ENCODE results near the gene DCST1. TPM values are rescaled to one million over a fixed set of nuclear protein-coding genes. Genes with fewer than 3 reads are reported as not detected.

Gene DCST1
- total RNA-seq, 1 donor from 2014 or later = not detected

DNA sequence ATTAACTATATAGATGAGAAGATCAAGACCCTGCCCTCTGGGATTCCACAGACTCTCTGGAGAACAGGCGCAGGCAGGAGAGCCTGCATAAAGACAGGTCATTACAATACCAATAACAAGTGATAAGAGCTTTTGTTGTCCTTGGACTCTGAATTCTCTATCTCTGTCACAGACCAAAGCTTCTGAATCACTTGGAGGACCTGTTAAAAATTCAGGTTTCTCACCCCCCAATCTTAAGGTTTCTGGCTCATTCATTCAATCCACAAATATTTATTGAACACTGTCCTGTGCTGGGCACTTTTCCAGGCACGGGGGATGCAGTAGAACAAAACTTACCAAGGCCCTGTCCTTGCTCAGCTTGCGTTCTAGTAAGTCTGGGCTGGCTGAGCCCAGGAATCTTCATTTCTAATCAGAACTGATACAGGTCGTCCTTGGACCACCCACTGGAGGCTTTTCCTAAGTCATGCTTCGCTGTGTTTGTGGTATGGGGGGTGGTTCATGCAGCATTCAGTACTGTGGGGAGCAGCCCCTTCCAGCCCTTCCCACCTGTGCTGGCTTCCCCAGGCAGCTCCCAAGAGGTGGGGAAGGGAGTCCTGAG is 31.3 kb downstream of the DCST1 start:
- Mint-ChIP-seq H3K4me3 (peak overlapping the region; percentile 80), H3K9me3 (no peaks in the 10 kb centered on the region), H3K4me1 (peaks cover 23% of the 10 kb centered on the region), H3K27ac (no peak overlapping the region), H3K27me3 (no peaks in the 10 kb centered on the region), H3K36me3 (ENCODE audit: low read depth) (peaks cover 10% of the 10 kb centered on the region)
- no peak for DNase-seq
- intact Hi-C loops (cut with micrococcal nuclease) = loop anchor here (5.0 kb wide), 2 partner anchors 63 to 93 kb away; partner anchors contain the start of genes CKS1B, SHC1 and ZBTB7B

DNA sequence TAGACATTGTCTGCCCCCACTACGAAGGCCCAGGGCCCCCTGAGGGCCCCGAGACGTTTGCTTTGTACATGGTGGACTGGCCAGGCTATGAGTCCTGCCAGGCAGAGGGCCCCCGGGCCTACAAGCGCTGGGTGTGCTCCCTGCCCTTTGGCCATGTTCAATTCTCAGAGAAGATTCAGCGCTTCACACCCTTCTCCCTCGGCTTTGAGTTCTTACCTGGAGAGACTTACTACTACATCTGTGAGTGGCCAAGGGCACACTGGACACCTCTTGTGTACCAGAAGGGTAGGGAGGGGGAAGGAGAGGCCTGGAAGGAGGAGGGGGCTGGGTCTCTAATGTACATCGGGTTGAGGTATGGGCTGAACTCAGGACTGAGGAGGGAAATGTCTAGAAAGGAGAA is 33.2 kb downstream of the DCST1 start:
- Mint-ChIP-seq H3K36me3 (ENCODE audit: low read depth) (peaks cover 6% of the 10 kb centered on the region), H3K9me3 (no peaks in the 10 kb centered on the region), H3K27me3 (peaks cover 2% of the 10 kb centered on the region), H3K27ac (no peak overlapping the region), H3K4me1 (peaks cover 24% of the 10 kb centered on the region), H3K4me3 (no peak overlapping the region)
- DNase-seq = no peak
- intact Hi-C loops (cut with micrococcal nuclease) = no loop called here

DNA sequence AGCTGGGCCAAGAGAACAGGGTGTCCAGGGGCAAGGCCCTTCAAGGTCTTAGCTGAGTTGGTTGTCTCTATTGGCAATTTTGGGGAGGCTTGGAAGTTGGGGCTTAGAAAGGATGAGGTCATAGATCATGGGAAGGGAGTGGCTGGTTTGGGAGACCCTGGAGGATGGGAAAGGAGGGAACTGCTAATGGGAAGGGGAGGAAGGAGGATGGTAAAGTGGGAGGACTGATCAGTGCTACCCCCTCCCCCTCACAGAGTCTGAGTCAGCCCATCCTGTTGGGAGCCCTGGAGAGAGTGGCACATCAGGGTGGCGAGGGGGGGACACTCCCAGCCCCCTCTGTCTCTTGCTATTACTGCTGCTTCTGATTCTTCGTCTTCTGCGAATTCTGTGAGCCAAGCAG is 35.0 kb downstream of the DCST1 start:
- Mint-ChIP-seq H3K36me3 (ENCODE audit: low read depth) (peaks cover 6% of the 10 kb centered on the region), H3K4me3 (no peak overlapping the region), H3K27me3 (peaks cover 2% of the 10 kb centered on the region), H3K4me1 (peaks cover 21% of the 10 kb centered on the region), H3K9me3 (no peaks in the 10 kb centered on the region), H3K27ac (no peak overlapping the region)
- intact Hi-C loops (cut with micrococcal nuclease) = no loop called here
- DNase-seq = no peak

DNA sequence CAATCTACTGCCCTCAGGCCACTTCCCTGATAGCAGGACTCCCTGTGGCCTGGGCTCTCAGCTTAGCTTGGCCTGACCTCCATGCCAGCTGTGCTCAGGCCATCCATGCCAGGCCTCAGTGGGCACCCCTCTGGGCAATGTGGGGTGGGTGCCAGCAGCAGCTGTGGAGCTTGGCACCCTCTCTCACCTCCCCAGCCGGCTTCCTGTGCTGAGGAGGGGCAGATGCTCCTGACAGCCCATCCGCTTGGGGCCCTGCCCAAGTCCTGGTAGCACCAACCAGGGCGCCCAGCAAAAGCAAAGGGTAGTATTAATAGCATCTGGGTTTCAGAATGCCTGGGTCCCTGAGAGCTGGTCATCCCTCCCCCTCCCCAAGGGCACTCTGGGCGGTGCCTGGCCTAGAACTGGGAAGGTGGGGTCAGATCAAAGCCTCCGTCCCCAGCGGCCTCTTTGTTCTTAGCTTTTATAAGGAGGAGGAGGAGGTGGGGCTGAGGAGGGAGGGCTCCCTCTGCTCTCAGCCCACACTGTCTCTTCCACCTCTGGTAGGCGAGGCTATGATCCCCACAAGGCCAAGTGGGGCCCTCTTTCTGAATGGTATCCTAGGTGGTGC is 36.0 kb downstream of the DCST1 start:
- H3K4me3 Mint-ChIP-seq = no peak overlapping the region
- H3K27me3 Mint-ChIP-seq = peaks cover 2% of the 10 kb centered on the region
- DNase-seq = no peak
- intact Hi-C loops (cut with micrococcal nuclease) = no loop called here
- no peak overlapping the region for H3K27ac Mint-ChIP-seq
- H3K36me3 Mint-ChIP-seq (ENCODE audit: low read depth) = peaks cover 6% of the 10 kb centered on the region
- H3K9me3 Mint-ChIP-seq = no peaks in the 10 kb centered on the region
- peaks cover 24% of the 10 kb centered on the region for H3K4me1 Mint-ChIP-seq

DNA sequence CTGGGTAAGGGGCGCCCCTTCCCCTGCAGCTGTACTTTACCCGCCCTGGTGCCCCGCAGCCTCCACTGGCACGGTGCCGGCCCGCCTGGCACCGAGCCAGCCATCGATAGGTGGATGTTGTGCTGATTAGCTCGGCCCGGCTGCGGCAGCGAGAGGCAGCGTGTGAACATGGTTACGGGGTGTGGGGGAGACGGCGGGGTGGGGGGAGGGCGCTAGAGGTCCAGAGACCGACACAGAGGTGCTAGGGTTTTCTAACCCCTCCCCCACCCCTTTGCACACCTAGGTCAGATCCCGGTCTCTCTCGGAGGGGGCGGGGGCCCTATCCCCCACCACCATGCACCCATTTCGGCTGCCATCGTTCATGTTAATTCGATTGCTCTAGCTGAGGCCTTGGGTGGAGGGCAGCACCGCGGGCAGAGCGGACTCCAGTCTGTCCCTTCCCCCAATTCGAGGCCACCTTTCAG is 36.6 kb downstream of the DCST1 start:
- Mint-ChIP-seq H3K27ac (no peak overlapping the region), H3K36me3 (ENCODE audit: low read depth) (peaks cover 6% of the 10 kb centered on the region), H3K4me1 (peaks cover 24% of the 10 kb centered on the region), H3K9me3 (no peaks in the 10 kb centered on the region), H3K4me3 (peak overlapping the region; percentile 15), H3K27me3 (peaks cover 2% of the 10 kb centered on the region)
- DNase-seq = no peak
- intact Hi-C loops (cut with micrococcal nuclease) = no loop called here

DNA sequence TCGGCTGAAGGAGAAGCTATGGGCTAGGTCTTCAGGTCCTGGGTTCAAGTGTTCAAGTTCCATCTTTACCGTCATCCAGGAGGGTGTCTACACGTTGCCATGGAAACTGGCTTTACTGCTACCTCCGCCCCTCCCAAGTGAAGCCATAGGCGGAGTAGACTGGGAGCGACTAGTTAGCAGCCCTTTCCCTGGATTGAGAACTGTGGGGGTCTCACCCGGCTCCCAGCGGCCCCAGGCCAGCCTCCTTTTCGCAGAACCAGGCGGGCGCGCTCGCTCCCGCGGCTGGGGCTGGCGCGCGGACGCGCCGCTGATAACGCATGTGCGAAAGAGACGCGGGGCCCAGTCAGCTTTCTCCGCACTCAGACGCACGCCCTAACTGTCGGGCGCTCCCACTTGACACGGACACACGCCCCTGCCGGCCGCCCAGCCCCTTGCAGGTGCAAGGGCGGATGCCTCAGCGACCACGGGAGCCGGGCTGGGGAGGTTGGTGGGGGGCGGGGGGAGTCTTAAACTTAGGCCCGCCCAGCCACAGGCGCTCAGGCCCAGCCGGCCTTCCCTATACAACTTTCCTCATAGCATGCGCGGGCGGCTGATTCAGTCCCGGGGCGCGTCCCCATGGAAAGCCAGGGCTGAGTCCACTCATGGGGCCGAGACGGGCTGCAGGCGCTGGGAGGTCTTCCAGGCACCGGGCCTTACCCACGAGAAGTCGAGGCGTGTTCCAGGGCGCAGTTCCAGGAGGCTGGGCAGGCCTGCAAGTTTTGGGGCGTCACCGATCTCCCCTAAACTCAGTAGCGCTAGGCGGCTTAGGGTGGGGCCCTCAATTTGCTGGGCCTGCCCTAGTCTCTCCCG is 37.3 kb downstream of the DCST1 start:
- Mint-ChIP-seq H3K36me3 (ENCODE audit: low read depth) (peaks cover 6% of the 10 kb centered on the region), H3K27ac (no peak overlapping the region), H3K4me3 (peak overlapping the region; percentile 15), H3K9me3 (no peaks in the 10 kb centered on the region), H3K27me3 (peaks cover 2% of the 10 kb centered on the region), H3K4me1 (peaks cover 28% of the 10 kb centered on the region)
- intact Hi-C loops (cut with micrococcal nuclease) = no loop called here
- DNase-seq = peak; percentile 91

DNA sequence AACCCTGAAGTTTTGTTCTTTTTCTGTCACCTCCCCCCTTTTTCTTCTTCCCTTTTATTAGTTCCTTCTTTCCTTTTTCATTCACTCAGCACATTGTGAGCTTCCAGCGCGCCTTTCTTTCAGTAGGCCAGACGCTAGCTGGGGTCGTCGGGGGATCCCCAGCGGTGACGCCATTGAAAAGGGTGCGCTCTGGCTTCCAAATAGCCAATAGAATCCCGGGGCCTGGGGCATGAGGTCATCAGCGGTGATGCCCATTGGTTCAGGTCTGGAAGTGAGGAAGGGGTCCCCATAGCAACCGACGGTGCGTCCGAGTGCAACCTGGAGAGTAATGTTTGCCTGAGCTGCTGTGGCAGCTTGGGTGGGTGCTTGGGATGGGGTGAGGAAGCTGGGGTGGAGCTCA is 38.1 kb downstream of the DCST1 start:
- peaks cover 2% of the 10 kb centered on the region for H3K27me3 Mint-ChIP-seq
- H3K4me3 Mint-ChIP-seq = peak overlapping the region; percentile 15
- H3K4me1 Mint-ChIP-seq = peaks cover 30% of the 10 kb centered on the region
- intact Hi-C loops (cut with micrococcal nuclease) = no loop called here
- peak overlapping the region; percentile 13 for H3K27ac Mint-ChIP-seq
- H3K9me3 Mint-ChIP-seq = no peaks in the 10 kb centered on the region
- no peak for DNase-seq
- peaks cover 6% of the 10 kb centered on the region for H3K36me3 Mint-ChIP-seq (ENCODE audit: low read depth)

DNA sequence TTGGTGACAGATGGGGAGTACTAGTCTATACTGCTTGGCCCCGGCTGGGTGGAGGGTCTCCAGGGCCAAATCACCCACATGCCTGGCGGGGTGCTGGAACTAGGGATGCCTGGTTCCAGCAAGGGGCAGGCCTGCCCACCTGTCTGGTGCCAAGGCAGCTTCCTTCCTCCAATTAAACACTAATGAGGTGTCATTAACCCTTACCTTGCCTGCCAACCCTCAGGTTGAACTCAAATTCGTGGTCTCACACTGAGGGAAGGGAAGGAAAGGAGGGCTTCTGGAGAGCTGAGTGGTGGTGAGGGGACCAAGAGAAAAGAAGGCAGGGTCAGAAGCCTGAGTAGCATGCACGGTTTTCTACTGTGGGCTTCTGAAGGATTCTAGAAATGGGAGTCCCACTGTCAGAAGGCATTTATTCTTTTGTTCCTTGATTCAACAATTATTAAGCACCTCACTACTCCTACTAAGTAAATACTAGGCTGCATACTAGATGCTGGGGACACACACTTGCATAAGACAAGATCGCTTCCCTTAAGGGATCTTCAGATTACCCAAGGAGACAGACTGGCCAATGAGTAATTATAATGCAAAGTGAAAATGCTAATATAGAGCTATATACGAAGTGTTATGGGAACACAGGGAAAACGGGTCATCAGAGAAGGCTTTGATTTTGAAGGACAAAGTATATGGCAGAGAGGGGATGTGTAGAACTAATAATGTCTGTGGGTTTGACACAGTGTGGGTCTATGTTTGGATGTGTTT is 39.1 kb downstream of the DCST1 start:
- Mint-ChIP-seq H3K36me3 (ENCODE audit: low read depth) (peaks cover 6% of the 10 kb centered on the region), H3K27me3 (peaks cover 4% of the 10 kb centered on the region), H3K27ac (no peak overlapping the region), H3K4me3 (no peak overlapping the region), H3K9me3 (no peaks in the 10 kb centered on the region), H3K4me1 (peaks cover 32% of the 10 kb centered on the region)
- no peak for DNase-seq
- intact Hi-C loops (cut with micrococcal nuclease) = no loop called here

DNA sequence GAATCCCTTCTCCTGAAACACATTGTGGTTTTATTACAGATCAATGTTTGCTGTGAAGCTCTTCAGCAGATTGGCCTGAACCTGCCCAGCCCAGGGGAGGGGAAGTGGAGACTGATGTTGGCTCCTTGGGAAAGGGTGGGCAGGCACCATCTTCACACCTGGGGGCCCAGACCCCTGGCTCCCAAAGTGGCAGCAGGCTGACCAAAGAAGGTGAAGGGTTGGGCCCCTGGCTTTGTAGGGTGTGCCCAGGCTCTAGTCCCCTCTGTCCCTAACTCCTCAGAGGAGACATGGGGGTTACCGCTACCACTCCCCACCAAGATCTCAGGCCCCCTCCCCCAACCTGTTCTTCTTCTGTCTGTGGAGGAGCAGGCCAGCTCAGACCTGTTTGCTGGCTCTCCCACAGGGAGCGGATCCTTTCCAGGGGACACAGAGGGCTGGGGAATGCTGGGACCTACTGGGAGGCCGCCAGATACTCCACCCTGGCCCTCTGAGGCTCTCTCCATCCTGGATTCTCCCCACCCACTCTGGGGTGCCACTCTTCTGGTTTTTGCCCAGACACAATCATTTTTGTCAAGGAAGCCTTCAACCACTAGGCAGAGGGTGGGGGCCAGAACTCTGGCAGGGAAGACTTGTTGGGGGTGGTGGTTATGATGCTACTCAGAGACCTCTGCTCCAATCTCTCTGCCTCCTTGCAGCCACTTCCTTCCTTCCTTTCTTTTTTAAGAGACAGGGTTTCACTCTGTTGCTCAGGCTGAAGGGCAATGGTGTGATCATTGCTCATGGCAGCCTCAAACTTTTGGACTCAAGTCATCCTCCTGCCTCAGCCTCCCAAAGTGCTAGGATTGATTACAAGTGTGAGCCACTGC is 40.0 kb downstream of the DCST1 start:
- H3K4me3 Mint-ChIP-seq = no peak overlapping the region
- no peak overlapping the region for H3K27ac Mint-ChIP-seq
- peaks cover 2% of the 10 kb centered on the region for H3K36me3 Mint-ChIP-seq (ENCODE audit: low read depth)
- H3K4me1 Mint-ChIP-seq = peaks cover 34% of the 10 kb centered on the region
- no peaks in the 10 kb centered on the region for H3K9me3 Mint-ChIP-seq
- peak; percentile 78 for DNase-seq
- peaks cover 7% of the 10 kb centered on the region for H3K27me3 Mint-ChIP-seq
- intact Hi-C loops (cut with micrococcal nuclease) = no loop called here

DNA sequence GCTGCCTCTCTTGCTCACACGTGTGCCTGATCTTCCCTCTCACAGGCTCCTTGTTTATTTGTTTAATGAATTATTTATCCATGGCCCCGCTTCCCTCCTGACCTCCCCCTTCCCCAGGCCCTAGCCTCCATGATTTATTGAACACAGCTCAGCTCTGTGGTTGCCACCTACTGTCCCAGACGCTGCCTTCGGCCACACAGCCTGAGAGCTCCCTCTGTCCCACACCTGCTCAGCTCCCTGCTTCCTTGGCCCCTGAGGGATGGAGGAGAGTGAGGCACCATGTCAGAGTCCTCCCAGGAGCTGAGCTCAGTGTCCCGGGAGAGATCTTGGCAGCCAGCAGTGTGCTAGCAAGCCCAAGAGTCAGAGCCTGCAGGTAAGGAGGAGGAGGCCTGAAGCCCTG is 41.9 kb downstream of the DCST1 start:
- Mint-ChIP-seq H3K4me3 (no peak overlapping the region), H3K9me3 (no peaks in the 10 kb centered on the region), H3K27me3 (peaks cover 16% of the 10 kb centered on the region), H3K4me1 (peaks cover 41% of the 10 kb centered on the region), H3K36me3 (ENCODE audit: low read depth) (no peaks in the 10 kb centered on the region), H3K27ac (no peak overlapping the region)
- DNase-seq = no peak
- intact Hi-C loops (cut with micrococcal nuclease) = no loop called here

DNA sequence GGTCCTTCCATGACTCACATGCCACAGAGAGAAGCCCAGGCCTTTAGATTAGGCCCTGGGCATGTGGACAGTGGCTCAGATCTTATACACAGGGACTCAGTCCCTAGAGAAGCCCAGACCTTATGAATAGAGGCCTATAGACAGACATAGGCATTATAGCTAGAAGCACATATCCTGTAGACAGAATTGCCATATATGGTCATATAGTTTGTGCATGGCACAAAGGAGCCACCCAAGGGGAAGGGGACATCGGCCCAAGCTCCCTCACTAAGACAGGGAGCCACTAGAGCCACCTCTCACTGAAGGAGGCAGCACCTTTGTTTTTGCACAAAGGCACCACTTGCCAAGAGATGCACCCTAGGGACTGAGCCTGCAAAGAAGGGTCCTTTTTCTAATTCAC is 42.7 kb downstream of the DCST1 start:
- no peaks in the 10 kb centered on the region for H3K36me3 Mint-ChIP-seq (ENCODE audit: low read depth)
- H3K27me3 Mint-ChIP-seq = peaks cover 21% of the 10 kb centered on the region
- H3K9me3 Mint-ChIP-seq = no peaks in the 10 kb centered on the region
- DNase-seq = no peak
- H3K27ac Mint-ChIP-seq = no peak overlapping the region
- no peak overlapping the region for H3K4me3 Mint-ChIP-seq
- intact Hi-C loops (cut with micrococcal nuclease) = no loop called here
- H3K4me1 Mint-ChIP-seq = peaks cover 40% of the 10 kb centered on the region

DNA sequence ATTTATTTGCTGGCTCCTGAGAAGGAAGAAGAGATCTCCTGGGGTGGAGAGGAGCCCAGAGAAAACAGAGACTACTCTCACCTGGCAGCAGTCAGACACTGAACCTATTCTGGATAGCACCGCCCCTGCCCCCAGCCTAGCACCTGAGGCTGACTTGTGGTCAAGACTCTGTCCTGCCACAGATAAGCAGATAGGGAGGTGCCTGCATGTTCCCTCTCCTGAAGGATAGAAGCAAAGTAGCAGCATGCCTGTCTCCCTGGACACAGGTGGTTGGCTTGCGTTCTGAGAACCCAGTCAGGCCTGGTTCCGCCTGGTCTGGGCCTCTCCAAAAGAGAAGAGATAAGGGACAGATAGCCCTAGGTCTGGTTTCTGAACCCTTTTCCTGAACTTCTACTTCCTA is 43.7 kb downstream of the DCST1 start:
- Mint-ChIP-seq H3K27ac (no peak overlapping the region), H3K4me1 (peaks cover 44% of the 10 kb centered on the region), H3K4me3 (no peak overlapping the region), H3K36me3 (ENCODE audit: low read depth) (no peaks in the 10 kb centered on the region), H3K9me3 (no peaks in the 10 kb centered on the region), H3K27me3 (peaks cover 26% of the 10 kb centered on the region)
- intact Hi-C loops (cut with micrococcal nuclease) = no loop called here
- DNase-seq = no peak
